CD4-positive, alpha-beta T cell treated with Interleukin-4 for 1 hour (primary cell): ENCODE measurements around the gene OR4F17.
"Not testable (repeated sequence)": the region's sequence is repeated elsewhere in the genome, so short reads cannot be mapped to it uniquely, and the experiment has no call there.

ENCODE experiments used
- DNase-seq, 2 donors: peaks; one replicate each; pipeline ENCODE4 v3.0.0-alpha.2; 2020 to 2022

Gene OR4F17, protein sequence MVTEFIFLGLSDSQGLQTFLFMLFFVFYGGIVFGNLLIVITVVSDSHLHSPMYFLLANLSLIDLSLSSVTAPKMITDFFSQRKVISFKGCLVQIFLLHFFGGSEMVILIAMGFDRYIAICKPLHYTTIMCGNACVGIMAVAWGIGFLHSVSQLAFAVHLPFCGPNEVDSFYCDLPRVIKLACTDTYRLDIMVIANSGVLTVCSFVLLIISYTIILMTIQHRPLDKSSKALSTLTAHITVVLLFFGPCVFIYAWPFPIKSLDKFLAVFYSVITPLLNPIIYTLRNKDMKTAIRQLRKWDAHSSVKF

GRCh38 chr19:106804-107203, at the start of gene OR4F17:
Gene OR4F17, plus strand, starts transcription at chr19:107104. Its CDS starts 3,575 bp downstream, at chr19:110679.
- not testable (repeated sequence) for DNase-seq

- peak; percentile 7 to 26 for DNase-seq
Observed at GRCh38 chr19:70793-71192, 36.1 kb upstream of the OR4F17 start.

- not testable (repeated sequence) for DNase-seq
Observed at GRCh38 chr19:82864-83263, 24.0 kb upstream of the OR4F17 start.

DNA sequence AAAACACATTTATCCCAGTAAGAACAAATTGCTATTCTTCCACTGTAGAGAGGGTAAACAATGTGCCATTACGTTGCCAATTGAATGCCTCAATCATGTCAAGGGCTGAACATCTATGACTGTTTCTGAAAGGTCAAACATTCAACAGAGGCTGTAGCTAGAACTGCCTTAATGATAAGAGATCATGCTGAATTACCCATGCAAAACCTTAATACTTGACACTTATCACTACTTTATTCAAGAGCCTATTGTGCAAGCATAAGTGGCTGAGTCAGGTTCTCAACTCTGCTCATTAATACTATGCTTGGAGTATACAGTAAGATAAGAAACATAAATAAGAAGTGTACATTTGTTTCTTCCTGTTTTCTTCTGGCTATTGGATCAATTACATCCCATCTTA, 23.3 kb upstream of the OR4F17 start:
- DNase-seq: not testable (repeated sequence)

GRCh38 chr19:90678-91077, 16.2 kb upstream of the OR4F17 start:
- DNase-seq: not testable (repeated sequence)

GRCh38 chr19:94794-95193, 12.1 kb upstream of the OR4F17 start:
- DNase-seq: not testable (repeated sequence)

DNA sequence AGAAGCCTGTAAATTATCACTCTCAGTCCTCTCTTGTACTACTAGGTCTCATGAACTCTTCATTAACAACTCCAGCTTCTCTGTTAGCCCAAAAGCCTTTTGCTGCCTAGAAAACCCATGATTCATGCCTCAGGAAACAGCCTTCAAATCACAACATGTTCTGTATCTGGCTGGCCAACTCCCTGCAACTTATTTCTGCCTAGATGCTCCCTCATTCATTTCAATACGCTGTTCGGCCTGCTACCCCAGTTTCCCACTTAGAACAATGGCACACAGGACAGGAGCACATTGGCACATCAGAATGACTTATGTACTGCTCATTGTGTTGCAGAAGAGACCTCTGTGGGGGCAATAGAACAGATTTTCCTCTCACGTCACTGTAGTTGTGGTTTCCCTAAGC, 9.3 kb upstream of the OR4F17 start:
- not testable (repeated sequence) for DNase-seq

DNA sequence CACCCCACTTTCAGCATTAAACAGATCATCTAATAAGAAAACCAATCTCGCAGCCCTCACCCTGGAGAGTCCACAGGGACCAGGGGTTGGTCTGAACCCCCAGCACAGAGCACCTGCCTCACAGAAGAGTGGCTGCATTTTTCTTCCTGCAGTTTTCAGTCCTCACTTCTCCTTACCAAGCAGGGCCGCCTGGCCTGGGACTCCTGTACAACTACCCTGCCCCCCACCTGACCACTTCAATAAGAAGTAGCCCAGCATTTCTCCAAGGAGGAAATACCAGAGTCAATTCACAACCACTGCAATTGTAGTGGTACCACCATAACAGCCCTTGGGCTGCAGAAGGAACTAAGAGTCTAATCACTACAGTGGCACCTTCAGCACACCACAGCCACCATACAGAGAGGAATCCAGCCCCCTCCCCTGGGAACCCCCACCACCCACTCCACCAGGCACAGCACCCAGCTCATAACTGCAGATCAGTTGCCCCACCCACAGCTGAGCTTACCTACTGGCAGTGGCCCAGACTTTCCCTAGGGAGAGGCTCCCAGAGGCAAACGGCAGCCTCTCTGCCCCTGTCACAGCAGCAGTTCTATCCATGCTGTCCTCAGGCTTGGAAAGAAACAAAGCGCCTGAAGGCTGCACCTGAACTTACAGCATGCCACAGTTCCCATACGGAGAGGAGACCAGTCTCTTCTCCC, 13.7 kb downstream of the OR4F17 start:
- DNase-seq: not testable (repeated sequence)
